HG03045 (cell line): ENCODE results near the gene ACTBL2.

Experiments
- ATAC-seq: cut with Tn5 transposase; IDR thresholded peaks from one replicate; pipeline ENCODE4 v1.9.1; 2021; ENCODE audit warnings: mild to moderate bottlenecking, moderate library complexity; ENCODE audit not compliant: unreplicated experiment

The ACTBL2 gene

DNA sequence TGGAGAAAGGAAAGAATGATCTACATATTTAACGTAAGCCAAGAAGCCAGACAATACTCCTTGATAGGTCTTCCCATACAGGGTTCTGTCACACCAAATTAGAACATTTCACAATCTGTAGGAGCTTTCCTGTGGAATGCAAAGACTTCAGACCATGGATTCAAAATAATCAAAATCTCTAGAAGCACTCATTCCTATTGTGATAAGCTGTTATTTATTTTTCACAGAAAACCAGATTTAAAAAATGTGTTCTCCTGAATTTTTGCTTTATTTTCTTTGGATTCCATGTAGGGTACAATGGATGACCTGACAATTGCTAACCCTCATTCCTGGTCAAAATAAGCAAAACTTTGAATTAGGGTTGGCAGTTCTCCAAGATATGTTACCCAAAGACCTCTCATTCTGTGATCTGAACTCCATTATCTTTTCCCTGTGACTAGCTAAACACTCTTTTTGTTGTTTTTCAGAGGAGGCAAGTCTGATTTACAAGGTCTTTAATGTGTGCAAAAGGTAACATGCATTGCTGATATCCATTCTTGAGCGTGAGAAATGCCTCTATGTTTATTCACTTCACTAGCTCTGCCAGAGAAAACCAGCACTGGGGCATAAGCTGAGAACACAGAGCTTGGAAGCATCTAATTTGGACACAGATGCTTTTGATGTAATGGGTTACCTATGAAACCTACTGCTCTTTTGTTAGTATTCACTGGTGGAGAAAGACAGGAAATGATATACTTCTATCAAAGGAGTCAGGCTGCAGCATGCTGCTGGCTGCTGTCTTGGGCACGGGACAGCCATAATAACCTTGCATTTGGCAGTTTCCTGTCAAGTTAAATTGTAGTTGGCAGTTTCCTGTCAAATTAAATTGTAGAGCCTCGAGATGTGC lies 31.4 kb downstream of the ACTBL2 start:
- no peak for ATAC-seq

DNA sequence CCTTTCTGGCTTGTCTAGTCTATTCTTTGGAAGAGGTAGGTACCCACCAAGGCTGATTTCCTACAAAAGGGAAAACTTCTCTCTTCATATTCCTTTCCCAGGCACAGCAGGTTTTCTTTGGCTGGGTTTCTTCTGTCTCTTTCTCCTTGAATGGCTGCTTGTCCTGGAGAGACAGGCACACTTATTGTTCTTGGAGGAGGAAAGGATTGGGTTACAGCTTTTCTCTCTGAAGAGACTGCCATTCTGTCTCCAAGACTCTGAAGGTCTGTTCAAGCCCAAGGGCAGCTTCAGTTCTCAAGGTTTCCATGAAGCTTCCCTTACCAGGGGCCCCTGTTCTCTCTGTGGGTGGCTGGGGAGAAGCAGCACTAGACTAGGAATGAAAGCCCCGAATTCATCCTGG lies 33.9 kb downstream of the ACTBL2 start:
- ATAC-seq: no peak

DNA sequence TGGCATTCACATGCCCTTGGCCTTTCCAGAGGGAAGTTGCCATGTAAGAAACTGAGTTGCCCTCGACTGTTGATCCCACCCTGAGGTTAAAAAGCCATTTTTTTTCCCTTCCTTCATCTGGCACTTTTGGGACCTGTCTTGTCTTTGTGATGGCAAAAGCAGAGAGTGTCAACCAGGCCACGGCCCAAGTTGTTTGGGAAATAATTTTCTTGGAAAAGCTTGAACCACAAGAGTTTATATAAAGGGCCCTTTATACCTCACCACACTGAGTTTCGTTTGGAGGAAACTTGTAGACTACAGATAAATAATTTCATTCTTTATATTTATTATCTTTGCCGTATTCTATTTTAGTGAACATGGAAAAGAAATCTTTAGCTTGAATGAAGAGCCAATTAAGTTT lies 34.3 kb downstream of the ACTBL2 start:
- ATAC-seq: no peak

DNA sequence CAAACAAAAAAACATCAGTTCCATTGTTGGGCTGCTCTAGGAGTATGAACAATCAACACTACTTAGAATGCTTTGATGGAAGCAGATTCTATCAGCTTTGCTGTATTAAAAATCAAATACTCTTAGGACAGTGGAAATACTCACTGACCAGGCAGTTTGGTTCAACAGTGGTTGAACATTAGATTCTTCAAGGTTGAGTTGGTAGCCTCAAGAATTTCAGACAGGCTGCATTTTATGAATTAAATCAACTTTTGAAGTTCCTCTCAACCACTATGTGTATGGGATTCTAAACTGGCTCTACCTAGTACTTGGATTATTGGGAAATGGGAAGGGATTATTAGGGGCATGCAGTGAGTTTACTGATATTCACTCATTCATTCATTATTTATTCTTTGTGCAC lies 35.0 kb downstream of the ACTBL2 start:
- no peak for ATAC-seq

DNA sequence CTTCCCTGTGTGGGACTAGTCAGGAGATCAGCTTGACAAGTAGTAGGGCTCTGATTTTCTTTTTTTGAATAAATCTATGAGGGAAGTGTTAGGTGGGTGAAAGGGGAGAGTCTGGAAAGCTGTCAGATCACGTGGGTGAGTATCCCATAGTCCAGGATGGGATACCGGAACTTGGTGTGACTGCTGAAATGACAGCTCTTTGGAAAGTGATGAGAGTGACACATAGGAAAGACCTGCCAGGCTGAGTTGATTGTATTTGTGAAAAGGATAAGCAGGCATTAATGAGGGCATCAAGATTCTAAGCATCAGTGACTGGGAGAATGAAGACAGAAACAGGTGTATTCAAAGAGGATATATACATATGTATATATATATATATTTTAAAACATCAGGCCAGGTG lies 35.6 kb downstream of the ACTBL2 start:
- ATAC-seq: no peak

DNA sequence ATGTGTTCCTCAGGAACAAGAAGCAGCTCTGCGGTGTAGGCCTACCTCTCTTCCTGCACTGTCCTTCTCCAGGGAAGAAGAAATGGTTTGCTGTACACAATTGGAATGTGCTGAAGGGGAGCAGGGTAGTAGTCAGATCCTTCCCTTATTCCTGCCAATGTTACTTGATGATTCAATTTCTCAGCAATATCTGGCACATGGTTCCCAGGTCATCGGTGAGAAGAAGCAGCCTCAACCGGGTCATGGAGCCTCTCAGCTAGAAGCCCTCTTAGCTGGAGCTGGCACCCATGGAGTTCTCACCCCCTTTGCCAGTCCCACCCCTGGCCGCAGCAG lies 36.9 kb downstream of the ACTBL2 start:
- no peak for ATAC-seq

DNA sequence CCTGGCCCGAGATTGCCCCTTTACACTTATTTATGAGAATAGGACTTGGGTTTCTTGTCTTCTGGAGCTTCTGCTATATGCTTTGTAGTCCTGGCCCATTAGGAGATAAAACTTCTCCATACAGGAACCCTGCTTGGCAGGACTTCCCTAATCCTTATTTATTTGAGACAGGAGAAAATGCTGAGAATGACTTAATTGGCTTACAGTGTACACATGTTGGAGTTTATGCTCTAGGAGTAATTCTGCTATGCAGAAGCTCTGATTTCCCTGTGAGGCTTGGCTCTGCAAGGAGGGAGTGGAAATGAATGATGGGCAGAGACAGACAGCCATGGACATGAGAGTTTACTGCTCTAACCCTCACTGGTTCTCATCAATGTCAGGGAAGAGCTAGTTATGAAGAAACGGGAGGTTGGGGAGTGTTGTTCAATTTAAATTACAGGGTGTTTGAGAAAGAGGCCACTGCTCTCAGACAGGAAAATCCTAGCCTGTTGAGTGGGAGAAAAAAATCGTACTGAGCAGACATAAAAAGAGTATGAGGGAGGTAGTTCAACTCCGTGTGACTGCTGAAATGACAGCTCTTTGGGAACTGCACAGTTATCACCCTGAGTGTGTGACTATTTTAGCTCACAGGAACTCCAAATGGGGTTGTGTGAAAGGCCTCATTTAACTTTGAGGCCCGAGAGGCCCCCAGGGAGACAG lies 37.5 kb downstream of the ACTBL2 start:
- ATAC-seq: no peak

DNA sequence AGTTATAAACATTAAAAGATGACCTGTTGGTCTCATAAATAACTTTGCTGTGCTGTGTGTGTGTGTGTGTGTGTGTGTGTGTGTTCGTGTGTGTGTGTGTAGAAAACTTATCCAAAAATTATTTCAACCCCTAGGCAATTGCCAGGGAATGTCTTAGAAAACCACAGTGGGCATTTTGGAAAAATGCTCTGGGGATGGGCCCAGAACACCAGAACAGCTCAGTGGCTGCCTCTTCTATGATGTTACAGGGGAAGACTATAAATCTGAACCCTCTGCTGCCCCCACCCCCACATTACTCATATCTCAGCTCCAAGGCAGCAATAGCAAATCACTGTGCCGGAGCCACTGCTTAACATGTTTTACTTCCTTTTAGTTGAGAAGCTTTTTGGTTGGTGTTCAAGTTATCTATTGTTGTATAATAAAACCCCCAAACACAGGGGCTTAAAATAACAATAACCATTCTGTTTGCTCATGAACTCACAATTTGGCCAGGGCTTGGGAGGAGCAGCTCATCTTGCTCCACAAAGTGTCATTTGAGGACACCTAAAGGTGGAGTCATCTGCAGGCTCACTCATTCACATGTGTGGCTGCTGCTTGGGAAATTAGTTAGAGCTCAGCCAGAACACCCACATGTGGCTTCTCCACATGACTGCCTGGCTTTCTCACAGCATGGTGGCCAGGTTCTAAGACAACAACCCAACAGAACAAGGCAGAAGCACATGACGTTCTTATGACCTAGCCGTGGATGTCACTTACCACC lies 40.4 kb downstream of the ACTBL2 start:
- peak; percentile 70 for ATAC-seq

DNA sequence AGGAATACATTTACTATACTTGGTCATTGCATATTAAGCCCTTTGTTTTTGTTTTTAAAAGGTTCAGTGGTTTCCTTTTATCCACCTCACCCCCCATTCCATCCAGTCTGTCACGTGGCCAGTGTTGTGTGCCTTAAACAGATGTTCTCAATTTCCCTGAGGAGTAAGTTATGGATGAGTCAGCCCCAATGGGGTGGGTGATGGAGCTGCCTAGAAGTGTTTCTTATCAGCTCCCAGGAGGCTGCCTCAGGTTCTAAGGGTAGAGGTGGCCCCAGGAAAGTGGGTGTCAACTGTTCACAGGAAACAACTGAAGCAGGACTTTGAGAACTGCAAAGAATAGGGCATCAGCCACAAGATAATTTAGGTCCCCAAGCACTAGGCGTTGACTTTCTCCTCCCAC lies 41.1 kb downstream of the ACTBL2 start:
- no peak for ATAC-seq

DNA sequence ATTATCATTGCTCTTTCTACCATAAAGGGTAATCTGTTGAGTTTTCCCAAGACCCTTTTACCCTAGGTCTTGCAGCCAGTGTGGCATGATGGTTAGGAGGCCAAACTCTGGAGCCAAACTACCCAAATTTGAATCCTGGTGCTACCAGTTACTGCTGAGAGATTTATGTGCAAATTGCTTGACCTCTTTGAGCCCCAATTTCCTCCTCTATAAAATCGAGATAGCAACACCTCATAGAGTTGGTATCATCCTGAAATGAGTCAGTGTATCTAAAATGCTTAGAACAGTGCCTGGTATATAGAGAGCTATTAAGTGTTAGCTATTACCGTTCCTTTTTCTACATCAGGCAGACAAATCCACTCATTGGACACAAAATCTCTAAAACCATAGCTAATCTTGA lies 43.0 kb downstream of the ACTBL2 start:
- ATAC-seq: no peak

DNA sequence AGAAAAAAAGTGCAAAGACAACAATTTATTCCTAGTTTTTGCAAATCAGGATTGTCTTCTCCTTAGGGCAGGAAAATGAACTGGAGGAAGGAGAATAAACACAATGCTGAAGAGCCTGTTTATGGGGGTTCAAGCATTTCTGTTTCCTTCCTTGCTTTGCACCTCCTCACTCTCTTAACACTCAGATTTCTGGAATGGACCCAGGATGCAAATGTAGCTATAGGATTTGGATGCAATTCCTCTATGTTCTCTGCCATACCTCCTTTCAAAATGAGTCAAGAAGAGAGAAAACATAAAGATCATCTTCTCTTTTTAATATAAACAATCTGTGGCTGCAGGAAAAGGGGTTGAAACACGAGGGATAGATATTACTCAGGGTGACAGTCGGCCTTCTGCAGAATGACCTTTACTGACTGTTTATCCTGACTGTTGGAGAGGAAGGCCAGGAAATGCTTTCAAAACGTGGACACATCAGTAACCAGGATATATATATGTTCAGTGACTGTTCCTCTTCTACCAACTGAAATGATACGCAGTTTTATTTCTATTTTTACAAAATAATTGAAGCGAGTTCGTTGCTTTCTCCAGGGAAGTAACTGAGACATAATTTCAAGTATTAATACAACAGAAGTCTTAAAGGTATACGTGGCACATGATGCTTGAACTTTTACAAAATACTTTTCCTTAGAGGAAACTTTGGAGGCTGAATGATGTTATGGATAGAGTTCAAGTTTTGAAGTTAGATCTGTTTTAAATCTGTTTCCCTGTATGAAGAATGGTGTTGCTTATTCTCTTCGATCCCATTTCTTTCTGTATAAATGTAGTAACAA lies 44.4 kb downstream of the ACTBL2 start:
- no peak for ATAC-seq

DNA sequence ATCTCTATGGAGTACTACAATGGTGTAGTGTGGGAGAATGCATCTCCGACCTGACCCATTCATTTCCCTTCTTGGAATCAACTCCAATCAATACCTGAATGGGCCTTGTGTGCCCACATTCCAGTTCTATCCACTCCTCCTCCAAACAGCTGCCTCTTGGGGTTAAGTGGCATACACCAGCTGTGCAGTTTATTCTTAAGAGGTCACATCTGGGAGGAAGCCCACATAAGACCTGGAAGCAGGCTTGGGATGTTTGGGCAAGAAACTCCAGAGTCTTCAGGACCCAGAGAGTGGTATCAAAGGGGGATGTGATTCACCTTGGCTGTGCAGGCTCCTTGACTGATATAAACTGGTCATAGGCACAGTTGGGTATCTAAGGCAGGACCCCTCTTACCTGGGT lies 46.0 kb downstream of the ACTBL2 start:
- no peak for ATAC-seq

DNA sequence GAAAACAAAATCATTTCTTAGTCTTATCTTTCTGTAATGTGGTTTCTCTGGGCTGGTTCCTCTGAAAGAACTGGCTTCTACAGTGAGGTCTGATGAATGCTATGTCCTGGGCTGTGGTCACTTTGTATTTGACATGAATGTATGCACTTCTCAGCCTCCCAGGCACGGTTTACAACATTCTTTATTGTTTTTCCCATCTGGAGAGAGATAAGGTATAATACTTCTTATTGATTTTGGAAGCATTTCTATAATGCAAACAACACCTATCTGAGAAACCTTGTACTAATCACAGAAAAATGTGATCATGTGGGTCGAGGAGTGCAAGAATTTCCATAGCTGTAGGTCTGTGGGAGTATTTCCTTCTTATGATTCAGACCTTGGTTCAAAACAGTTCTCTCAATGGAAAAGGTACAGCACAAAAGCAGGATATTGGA lies 46.9 kb downstream of the ACTBL2 start:
- no peak for ATAC-seq

DNA sequence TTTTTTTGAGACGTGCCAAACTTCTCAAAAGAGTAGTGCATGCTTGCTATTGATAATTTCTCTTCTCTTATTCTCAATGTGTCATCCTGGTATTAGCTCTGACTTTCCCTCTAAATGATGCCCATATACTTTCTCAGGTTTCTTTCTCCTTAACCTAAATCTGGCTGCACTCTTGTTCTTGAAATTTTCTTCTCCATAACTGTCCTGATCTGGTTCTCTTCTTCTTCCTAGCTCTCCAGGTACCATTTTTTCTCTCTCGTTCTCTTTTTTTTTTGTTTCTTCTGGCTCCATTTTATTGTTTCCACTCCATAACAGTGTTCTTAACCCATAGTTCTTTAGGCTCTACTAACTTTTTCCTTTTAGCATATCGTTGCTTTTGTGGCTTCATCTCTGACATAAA lies 47.9 kb downstream of the ACTBL2 start:
- ATAC-seq: no peak

DNA sequence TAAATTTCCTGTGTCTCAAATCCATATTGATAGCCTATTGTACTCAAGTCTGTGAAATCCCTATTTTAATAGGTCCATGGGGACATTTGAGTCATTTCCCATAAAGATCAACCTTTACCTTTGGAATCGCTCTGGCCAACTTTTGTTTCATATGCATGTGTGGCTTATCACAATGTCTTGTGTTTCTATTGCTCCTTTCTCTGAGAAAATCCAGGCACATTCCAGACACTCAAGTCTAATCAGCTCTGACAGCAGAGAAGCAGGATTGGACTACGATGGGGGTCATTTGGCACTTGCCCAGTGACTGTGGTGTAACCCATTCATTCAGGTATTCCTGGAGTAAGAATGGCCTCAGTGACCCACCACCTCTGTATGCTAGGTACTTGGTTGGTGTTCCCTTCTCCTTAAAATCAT lies 48.4 kb downstream of the ACTBL2 start:
- no peak for ATAC-seq

DNA sequence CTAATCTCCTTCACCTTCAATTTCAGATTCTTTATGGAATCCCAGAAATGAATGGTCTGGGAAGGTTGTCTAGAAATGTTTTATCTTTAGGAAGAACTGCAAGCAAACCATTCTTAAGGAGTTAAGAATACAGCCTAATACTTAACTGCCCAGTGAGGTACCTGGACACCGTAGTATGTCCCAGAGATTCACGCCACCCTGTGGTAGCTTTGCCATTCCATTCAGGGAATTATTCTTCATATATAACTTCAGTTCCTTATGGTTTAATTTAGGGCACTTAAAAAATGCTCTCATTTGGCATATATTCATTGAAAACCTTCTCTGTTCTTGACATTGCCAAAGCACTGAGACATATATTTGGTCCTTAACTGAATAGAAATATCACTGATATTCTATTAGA lies 49.7 kb downstream of the ACTBL2 start:
- ATAC-seq: no peak

DNA sequence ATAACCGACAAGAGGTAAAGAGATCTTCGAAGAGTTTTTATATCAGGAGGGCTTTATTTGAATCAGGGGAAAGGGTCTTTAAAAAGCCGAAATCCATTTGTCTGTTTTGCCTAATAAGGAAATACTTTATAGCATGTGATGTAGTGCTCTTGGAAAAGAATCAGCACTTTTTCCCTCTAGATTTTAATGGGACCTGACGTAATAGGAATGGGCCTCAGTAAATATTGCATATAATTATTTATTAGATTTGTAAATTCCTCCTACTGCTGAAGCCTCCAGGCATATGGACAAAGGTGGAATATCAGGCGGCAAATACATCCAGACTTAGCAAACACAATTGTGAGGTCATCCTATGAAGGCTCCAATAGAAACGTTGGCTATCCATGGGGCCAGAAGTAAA lies 50.9 kb downstream of the ACTBL2 start:
- no peak for ATAC-seq
